ENCODE data around the gene PTPRG.

The PTPRG gene

DNA sequence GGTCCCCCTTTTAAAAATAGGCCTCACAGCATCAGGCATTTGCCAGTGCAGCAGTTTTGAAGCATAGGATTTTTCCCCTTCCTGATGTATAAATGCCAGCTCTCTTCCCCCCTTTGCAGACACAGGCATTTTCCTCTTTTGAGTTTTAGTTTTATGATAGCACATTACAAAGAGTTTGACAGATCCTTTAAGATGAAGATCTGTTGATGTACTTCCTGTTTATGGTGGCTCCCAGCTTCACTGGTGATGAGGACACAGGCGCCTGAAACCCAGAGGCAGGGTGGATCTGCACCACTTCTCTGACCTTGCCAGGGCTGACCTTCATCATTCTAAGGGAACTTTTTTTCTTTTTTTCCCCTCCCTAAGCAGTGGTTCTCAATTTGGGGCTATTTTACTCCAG lies 243.4 kb downstream of the PTPRG start:
- TF ChIP-seq, protein P1, sequence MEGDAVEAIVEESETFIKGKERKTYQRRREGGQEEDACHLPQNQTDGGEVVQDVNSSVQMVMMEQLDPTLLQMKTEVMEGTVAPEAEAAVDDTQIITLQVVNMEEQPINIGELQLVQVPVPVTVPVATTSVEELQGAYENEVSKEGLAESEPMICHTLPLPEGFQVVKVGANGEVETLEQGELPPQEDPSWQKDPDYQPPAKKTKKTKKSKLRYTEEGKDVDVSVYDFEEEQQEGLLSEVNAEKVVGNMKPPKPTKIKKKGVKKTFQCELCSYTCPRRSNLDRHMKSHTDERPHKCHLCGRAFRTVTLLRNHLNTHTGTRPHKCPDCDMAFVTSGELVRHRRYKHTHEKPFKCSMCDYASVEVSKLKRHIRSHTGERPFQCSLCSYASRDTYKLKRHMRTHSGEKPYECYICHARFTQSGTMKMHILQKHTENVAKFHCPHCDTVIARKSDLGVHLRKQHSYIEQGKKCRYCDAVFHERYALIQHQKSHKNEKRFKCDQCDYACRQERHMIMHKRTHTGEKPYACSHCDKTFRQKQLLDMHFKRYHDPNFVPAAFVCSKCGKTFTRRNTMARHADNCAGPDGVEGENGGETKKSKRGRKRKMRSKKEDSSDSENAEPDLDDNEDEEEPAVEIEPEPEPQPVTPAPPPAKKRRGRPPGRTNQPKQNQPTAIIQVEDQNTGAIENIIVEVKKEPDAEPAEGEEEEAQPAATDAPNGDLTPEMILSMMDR (IDR thresholded peaks at IDR 0.05; ENCODE audit: insufficient read depth, low read length, poor library complexity, severe bottlenecking) = no peak
- no peaks in the 10 kb centered on the region for H3K27me3 ChIP-seq (replicated peaks; ENCODE audit: control insufficient read depth, insufficient read depth, low read length)
- no peaks in the 10 kb centered on the region for H3K36me3 ChIP-seq (ENCODE audit: control insufficient read depth, insufficient read depth, low read length)
- H3K4me3 ChIP-seq (replicated peaks; ENCODE audit: low read depth, low read length) = no peak overlapping the region
- no peak for DNase-seq (ENCODE audit: extremely low read depth, insufficient read length)

- H3K36me3 ChIP-seq (ENCODE audit: control insufficient read depth, insufficient read depth, low read length) = no peaks in the 10 kb centered on the region
- H3K4me3 ChIP-seq (replicated peaks; ENCODE audit: low read depth, low read length) = no peak overlapping the region
- H3K27me3 ChIP-seq (replicated peaks; ENCODE audit: control insufficient read depth, insufficient read depth, low read length) = no peaks in the 10 kb centered on the region
- DNase-seq (ENCODE audit: extremely low read depth, insufficient read length) = no peak
- TF ChIP-seq, protein P1 (IDR thresholded peaks at IDR 0.05; ENCODE audit: insufficient read depth, low read length, poor library complexity, severe bottlenecking) = no peak
Measured at GRCh38 chr3:61805510-61806080, 244.2 kb downstream of the PTPRG start.

- Histone ChIP-seq H3K36me3 (ENCODE audit: control insufficient read depth, insufficient read depth, low read length) (no peaks in the 10 kb centered on the region), H3K4me3 (replicated peaks; ENCODE audit: low read depth, low read length) (no peak overlapping the region), H3K27me3 (replicated peaks; ENCODE audit: control insufficient read depth, insufficient read depth, low read length) (no peaks in the 10 kb centered on the region)
- TF ChIP-seq, protein P1 (IDR thresholded peaks at IDR 0.05; ENCODE audit: insufficient read depth, low read length, poor library complexity, severe bottlenecking) = no peak
- no peak for DNase-seq (ENCODE audit: extremely low read depth, insufficient read length)
Measured at GRCh38 chr3:61806810-61807209, 245.4 kb downstream of the PTPRG start.

DNA sequence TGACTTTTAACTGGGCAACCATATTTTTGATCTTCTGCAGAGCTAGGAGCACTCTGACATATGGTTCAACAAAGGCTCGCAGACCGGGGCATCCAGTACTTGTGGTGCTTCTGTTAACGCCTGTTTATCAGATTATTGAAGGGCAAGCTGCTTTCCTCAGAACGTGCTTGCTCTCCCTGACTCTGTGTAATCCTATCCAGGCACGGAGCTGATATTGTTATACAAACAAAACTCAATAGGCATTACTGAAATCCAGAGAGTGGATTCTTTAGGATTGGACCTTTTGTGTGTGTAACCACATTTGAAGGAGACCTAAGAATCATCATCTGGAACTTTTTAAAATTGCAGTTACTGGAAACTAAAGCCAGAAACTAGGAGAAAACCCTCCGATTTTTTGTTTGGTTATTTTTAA lies 246.5 kb downstream of the PTPRG start:
- Histone ChIP-seq H3K27me3 (replicated peaks; ENCODE audit: control insufficient read depth, insufficient read depth, low read length) (no peaks in the 10 kb centered on the region), H3K36me3 (ENCODE audit: control insufficient read depth, insufficient read depth, low read length) (no peaks in the 10 kb centered on the region), H3K4me3 (replicated peaks; ENCODE audit: low read depth, low read length) (no peak overlapping the region)
- no peak for DNase-seq (ENCODE audit: extremely low read depth, insufficient read length)
- TF ChIP-seq, protein P1 (IDR thresholded peaks at IDR 0.05; ENCODE audit: insufficient read depth, low read length, poor library complexity, severe bottlenecking) = no peak

- H3K4me3 ChIP-seq (replicated peaks; ENCODE audit: low read depth, low read length) = no peak overlapping the region
- DNase-seq (ENCODE audit: extremely low read depth, insufficient read length) = no peak
- TF ChIP-seq, protein P1 (IDR thresholded peaks at IDR 0.05; ENCODE audit: insufficient read depth, low read length, poor library complexity, severe bottlenecking) = no peak
Measured at GRCh38 chr3:61808526-61808925, 247.2 kb downstream of the PTPRG start.

GRCh38 chr3:61808999-61809398 lies 247.6 kb downstream of the PTPRG start:
- Histone ChIP-seq H3K36me3 (ENCODE audit: control insufficient read depth, insufficient read depth, low read length) (no peaks in the 10 kb centered on the region), H3K27me3 (replicated peaks; ENCODE audit: control insufficient read depth, insufficient read depth, low read length) (no peaks in the 10 kb centered on the region), H3K4me3 (replicated peaks; ENCODE audit: low read depth, low read length) (no peak overlapping the region)
- TF ChIP-seq, protein P1 (IDR thresholded peaks at IDR 0.05; ENCODE audit: insufficient read depth, low read length, poor library complexity, severe bottlenecking) = no peak
- no peak for DNase-seq (ENCODE audit: extremely low read depth, insufficient read length)

More at GRCh38 chr3:61808526-61808925, 247.2 kb downstream of the PTPRG start:
- Histone ChIP-seq H3K36me3 (ENCODE audit: control insufficient read depth, insufficient read depth, low read length) (no peaks in the 10 kb centered on the region), H3K27me3 (replicated peaks; ENCODE audit: control insufficient read depth, insufficient read depth, low read length) (no peaks in the 10 kb centered on the region)
